HL-60 (cell line): ENCODE results near the gene FAM117A.

Experiments
- CTCF ChIP-seq: IDR thresholded peaks from one replicate; pipeline ENCODE4 v1.5.1; 2011; ENCODE audit warnings: low read length, control low read depth, inconsistent platforms; ENCODE audit not compliant: insufficient read depth
- GABPA ChIP-seq: IDR thresholded peaks from 2 replicates; pipeline ENCODE4 v1.6.1; 2012; ENCODE audit warnings: low read depth
- POLR2AphosphoS5 ChIP-seq: IDR thresholded peaks from 2 replicates; pipeline ENCODE4 v1.6.1; 2012; ENCODE audit warnings: low read depth

- TF ChIP-seq CTCF = no peak
- TF ChIP-seq GABPA = no peak
- no peak for TF ChIP-seq POLR2AphosphoS5
Measured at GRCh38 chr17:49738456-49739163, 25.3 kb downstream of the FAM117A start.
